Uterus (tissue), 4 donors: ENCODE data around the gene COL18A1. TPM values are rescaled to one million over a fixed set of nuclear protein-coding genes. Genes with fewer than 3 reads are reported as not detected.

Experiments
- DNase-seq, 2 donors: peaks; one replicate each; pipeline ENCODE4 v3.0.0-alpha.2; 2019 to 2020
- H3K27ac ChIP-seq, 2 donors: fragments of 200-600 bp; sonication (generic); 1 replicate in 1 of 2; 2 replicates in 1 of 2; pipeline ENCODE4 v1.5.1; 2016 to 2018
- H3K27me3 ChIP-seq, 2 donors: fragments of 200-600 bp; sonication (generic); one replicate each; pipeline ENCODE4 v1.5.1; 2018 to 2019; ENCODE audit warnings: control low read depth in 1 of 2
- H3K36me3 ChIP-seq, 2 donors: fragments of 200-600 bp; sonication (generic); one replicate each; pipeline ENCODE4 v1.5.1; 2019; ENCODE audit warnings: control low read depth in 1 of 2
- H3K4me1 ChIP-seq, 2 donors: fragments of 200-600 bp; sonication (generic); one replicate each; pipeline ENCODE4 v1.5.1; 2018 to 2019; ENCODE audit warnings: control low read depth in 1 of 2
- H3K4me3 ChIP-seq, 2 donors: fragments of 200-600 bp; sonication (generic); 1 replicate in 1 of 2; 2 replicates in 1 of 2; pipeline ENCODE4 v1.5.1; 2018 to 2019; ENCODE audit warnings: mild to moderate bottlenecking in 1 of 2
- H3K9me3 ChIP-seq, 2 donors: fragments of 200-600 bp; sonication (generic); one replicate each; pipeline ENCODE4 v1.5.1; 2019; ENCODE audit warnings: control low read depth in 1 of 2
- POLR2A ChIP-seq, 2 donors: fragments of 450-650 bp; IDR thresholded peaks; one replicate each; pipeline ENCODE4 v1.6.1; 2016; ENCODE audit warnings: antibody characterized with exemption in 2 of 2, mild to moderate bottlenecking in 1 of 2, moderate library complexity in 1 of 2
- intact Hi-C: fragments of 100-400 bp; cut with DNase I; formaldehyde crosslinking; loops from one replicate; pipeline ENCODE4 v1.15.1; 2023; ENCODE audit warnings: low total_unique reads
- total RNA-seq, 4 donors: library from RNA; depleted of rRNA in 3 of 4; stranded (reverse); fragments of >200 nt in 3 of 4; gene quantifications; one replicate each; pipeline versions ENCODE4 v1.1.0 to v1.2.4, GENCODE V29; 2014 to 2023
- TF ChIP-seq, protein P1 (sequence below), 4 experiments: fragments of 200-600 bp in 2 of 4; fragments of 450-650 bp in 2 of 4; sonication (generic) in 2 of 4; IDR thresholded peaks; one replicate each; pipeline ENCODE4 v1.5.1; 2016 to 2019; ENCODE audit warnings: antibody characterized with exemption in 4 of 4, mild to moderate bottlenecking in 2 of 4, moderate library complexity in 1 of 4
- donor health status: DM: yes; HTN: yes; CAD: no.

The COL18A1 gene
- total RNA-seq, 4 donors from 2014 or later = 73.0 to 223 (median 152) TPM

DNA sequence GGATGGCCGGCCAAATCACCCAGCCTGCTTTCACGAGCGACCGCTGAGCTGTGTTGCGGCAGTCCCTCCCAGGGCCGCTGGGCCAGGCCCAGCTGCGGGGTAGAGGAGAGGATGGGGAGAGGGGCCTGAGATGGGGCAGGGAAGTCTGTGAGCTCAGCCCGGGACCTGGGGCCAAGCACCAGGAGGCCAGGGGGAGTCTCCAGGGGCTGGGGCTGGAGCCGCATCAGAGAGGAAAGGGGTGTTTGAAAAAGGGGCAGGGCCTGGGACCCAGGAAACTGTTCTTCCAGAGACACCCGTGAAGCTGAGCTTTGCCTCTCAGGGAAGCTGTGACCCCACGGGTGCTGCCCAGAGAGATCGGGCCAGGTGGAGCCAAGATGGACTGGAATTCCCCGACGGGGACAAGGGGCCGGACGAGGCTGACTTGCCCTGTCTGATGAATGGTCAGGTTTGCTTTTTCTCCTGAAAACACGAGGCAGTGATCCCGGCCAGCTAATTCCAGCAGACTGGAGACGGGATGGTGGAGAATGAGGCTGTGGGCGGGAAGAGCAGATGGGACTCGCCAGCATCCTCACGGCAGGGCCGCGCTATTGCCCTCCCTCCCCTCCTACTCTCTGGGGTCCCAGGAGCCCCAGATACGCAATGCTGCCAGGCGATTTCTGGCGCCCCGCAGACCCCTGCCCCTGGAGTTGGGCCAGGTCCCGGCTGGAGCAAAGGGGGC lies 40.3 kb upstream of the COL18A1 start:
- H3K4me1 ChIP-seq = peaks cover 0 to 25% of the 10 kb centered on the region in 2 donors
- no peak for TF ChIP-seq POLR2A (IDR thresholded peaks at IDR 0.05)
- TF ChIP-seq, protein P1, sequence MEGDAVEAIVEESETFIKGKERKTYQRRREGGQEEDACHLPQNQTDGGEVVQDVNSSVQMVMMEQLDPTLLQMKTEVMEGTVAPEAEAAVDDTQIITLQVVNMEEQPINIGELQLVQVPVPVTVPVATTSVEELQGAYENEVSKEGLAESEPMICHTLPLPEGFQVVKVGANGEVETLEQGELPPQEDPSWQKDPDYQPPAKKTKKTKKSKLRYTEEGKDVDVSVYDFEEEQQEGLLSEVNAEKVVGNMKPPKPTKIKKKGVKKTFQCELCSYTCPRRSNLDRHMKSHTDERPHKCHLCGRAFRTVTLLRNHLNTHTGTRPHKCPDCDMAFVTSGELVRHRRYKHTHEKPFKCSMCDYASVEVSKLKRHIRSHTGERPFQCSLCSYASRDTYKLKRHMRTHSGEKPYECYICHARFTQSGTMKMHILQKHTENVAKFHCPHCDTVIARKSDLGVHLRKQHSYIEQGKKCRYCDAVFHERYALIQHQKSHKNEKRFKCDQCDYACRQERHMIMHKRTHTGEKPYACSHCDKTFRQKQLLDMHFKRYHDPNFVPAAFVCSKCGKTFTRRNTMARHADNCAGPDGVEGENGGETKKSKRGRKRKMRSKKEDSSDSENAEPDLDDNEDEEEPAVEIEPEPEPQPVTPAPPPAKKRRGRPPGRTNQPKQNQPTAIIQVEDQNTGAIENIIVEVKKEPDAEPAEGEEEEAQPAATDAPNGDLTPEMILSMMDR (IDR thresholded peaks at IDR 0.05) = peak in 1 of 4 experiments; percentile 17

DNA sequence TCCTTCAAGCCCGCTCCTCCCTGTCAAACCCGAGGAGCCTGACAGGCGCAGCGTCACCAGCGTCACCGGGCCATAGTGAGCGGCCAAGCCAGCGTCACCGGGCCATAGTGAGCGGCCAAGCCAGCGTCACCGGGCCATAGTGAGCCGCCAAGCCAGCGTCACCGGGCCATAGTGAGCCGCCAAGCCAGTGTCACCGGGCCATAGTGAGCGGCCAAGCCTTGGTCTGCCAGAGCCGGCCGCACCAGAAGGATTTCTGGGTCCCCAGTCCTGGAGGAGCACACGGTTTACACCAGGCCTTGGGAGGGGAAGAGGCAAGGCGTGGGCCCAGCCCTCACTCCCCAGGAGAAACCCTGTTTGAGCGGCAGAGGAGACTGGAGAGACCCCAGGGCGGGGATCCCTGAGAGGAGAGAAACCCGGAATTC lies 39.8 kb upstream of the COL18A1 start:
- intact Hi-C loops = no loop called here
- no peak for DNase-seq
- H3K4me1 ChIP-seq = peaks cover 0 to 25% of the 10 kb centered on the region in 2 donors
- no peaks in the 10 kb centered on the region for H3K9me3 ChIP-seq
- H3K27me3 ChIP-seq = no peaks in the 10 kb centered on the region
- no peaks in the 10 kb centered on the region for H3K36me3 ChIP-seq
- H3K4me3 ChIP-seq = no peak overlapping the region
- peak overlapping the region; percentile 97 for H3K27ac ChIP-seq
- TF ChIP-seq, protein P1 (IDR thresholded peaks at IDR 0.05) = no peak

More for the DNA sequence above, 40.3 kb upstream of the COL18A1 start:
- H3K4me3 ChIP-seq = no peak overlapping the region
- peak overlapping the region; percentile 97 for H3K27ac ChIP-seq
- DNase-seq = peak; percentile 68 to 75
- no peaks in the 10 kb centered on the region for H3K36me3 ChIP-seq
- no peaks in the 10 kb centered on the region for H3K9me3 ChIP-seq
- no peaks in the 10 kb centered on the region for H3K27me3 ChIP-seq
- intact Hi-C loops = no loop called here

DNA sequence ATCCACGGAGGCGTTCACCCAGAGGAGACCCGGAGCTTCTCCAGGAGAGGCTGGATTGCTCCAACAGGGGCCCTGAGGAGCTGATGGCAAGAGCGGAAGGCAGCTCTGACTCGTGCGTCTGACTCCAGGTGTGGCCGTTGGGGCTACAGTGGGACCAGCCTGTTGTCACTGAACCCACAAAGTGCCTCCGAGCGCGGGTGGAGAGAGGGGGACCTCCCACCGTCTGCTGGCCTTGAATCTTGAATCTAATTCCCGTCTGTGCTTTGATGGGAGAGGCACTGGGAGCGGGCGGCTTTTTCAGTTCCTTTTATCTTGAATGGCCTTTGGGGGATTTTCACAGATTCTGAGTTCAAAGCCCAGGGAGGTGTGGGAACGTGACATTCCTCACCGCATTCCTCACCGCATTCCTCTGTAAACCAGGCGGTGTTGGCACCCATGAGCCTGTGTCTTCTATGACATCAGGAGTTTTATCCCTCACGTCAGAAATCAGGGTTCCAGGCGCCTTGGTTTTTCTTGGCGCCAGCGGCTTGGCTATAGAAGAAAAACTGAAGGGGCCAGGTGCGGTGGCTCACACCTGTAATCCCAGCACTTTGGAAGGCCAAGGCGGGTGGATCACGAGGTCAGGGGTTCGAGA lies 39.2 kb upstream of the COL18A1 start:
- no peak overlapping the region for H3K4me3 ChIP-seq
- H3K4me1 ChIP-seq = peaks cover 0 to 25% of the 10 kb centered on the region in 2 donors
- no peaks in the 10 kb centered on the region for H3K9me3 ChIP-seq
- H3K27me3 ChIP-seq = no peaks in the 10 kb centered on the region
- TF ChIP-seq, protein P1 (IDR thresholded peaks at IDR 0.05) = no peak
- TF ChIP-seq POLR2A (IDR thresholded peaks at IDR 0.05) = no peak
- H3K36me3 ChIP-seq = no peaks in the 10 kb centered on the region
- DNase-seq = no peak
- H3K27ac ChIP-seq = peak overlapping the region; percentile 97
- intact Hi-C loops = no loop called here

DNA sequence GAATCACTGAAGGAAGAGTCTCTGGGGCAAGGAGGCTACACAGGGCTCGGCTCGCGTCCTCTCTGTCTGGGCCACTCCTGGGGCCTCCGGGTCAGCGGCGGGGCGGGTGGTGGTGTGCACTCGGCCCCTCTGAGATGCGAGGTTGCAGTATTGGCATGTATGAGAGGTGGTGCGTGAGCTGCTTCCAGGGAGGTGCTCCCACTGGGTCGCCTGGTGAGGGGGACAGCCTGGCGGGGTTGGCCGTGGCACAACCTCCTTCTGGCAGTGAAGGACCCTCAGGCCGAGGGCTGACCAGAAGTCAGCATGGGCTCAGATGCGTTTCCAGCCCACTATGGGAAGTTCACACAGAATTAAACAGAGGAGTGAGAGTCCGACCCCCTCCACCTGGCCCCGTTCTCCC lies 38.5 kb upstream of the COL18A1 start:
- DNase-seq = no peak
- intact Hi-C loops = no loop called here
- no peaks in the 10 kb centered on the region for H3K36me3 ChIP-seq
- H3K27me3 ChIP-seq = no peaks in the 10 kb centered on the region
- peak overlapping the region; percentile 97 for H3K27ac ChIP-seq
- H3K9me3 ChIP-seq = no peaks in the 10 kb centered on the region
- TF ChIP-seq POLR2A (IDR thresholded peaks at IDR 0.05) = no peak
- TF ChIP-seq, protein P1 (IDR thresholded peaks at IDR 0.05) = no peak
- H3K4me3 ChIP-seq = no peak overlapping the region
- peaks cover 0 to 25% of the 10 kb centered on the region in 2 donors for H3K4me1 ChIP-seq

DNA sequence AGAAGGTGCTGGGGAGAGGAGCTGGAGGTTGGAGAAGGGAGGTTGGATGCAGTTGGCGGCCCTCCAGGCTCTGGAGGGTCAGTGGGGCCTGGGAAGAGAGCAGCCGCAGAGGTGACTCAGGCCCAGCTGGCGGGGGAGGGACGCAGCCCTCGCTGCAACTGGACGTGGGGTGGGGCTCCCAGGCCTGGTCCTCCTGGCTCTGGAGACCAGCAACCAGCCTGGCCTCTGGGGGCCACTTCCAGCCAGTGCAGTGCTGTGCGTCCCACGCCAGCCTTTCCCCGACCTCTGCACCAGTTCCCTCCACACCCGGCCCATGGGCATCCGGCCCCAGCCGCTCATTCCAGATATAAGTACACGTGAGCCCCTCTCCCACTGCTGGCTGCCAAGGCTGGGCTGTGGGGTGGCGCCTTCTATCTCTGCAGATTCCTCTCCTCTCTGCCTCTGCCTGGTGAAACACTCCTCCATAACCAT lies 38.0 kb upstream of the COL18A1 start:
- no peak overlapping the region for H3K4me3 ChIP-seq
- H3K27ac ChIP-seq = peak overlapping the region; percentile 97
- no peaks in the 10 kb centered on the region for H3K27me3 ChIP-seq
- peaks cover 0 to 25% of the 10 kb centered on the region in 2 donors for H3K4me1 ChIP-seq
- H3K9me3 ChIP-seq = no peaks in the 10 kb centered on the region
- no peaks in the 10 kb centered on the region for H3K36me3 ChIP-seq
- intact Hi-C loops = no loop called here
- peak; percentile 90 to 91 for DNase-seq
- no peak for TF ChIP-seq POLR2A (IDR thresholded peaks at IDR 0.05)
- TF ChIP-seq, protein P1 (IDR thresholded peaks at IDR 0.05) = no peak
